GM12864 (cell line): ENCODE results near the gene ZNF182.

Experiments used
- DNase-seq: peaks from one replicate; pipeline ENCODE4 v3.0.0-alpha.2; 2011; ENCODE audit warnings: low read depth
- H3K4me3 ChIP-seq: 2 replicates; pipeline ENCODE4 v1.5.1; 2011; ENCODE audit warnings: mild to moderate bottlenecking, low read depth, low read length, control low read depth
- TF ChIP-seq, protein P1 (sequence below): IDR thresholded peaks from 2 replicates; pipeline ENCODE4 v1.5.1; 2011; ENCODE audit warnings: low read depth, mild to moderate bottlenecking, moderate library complexity, low read length, control low read depth, inconsistent platforms; ENCODE audit errors: missing control alignments

Gene ZNF182

DNA sequence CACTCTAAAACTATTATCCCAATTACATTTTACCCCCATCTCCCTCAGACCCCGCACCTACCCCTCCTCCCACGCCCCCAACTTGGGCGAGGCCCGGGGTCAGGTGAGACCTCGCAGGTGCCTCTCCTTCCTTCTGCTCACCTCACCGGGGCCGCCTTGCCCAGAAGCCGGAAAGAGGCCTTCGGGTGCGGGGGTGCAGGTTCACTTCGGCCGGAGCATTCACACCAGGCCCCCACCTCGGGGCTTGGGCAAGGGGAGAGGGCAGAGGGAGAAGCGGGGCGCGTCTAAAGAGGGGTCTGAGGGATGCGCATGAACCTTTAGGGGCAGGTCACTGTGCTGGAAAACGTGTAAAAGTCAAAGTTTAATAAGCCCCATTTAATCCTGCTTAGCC, 427 bp downstream of the ZNF182 start:
- DNase-seq = no peak

DNA sequence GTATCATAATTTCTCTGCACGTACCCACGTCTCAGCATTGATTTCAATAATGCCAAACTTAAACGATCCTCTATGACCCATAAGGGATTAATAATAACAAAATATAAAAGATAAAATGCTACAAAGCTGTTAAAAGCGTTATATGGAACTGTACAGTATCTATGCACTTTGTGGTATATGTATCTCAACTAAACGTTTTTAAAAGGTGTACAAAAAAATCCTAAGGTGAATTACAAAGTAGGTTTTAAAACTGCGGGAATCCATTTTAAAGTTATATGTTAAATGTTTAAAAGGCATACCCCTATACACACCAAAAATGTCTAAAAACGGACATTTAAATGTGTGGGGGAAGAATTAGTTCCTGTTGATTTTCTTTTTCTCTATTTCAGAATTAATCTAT, 860 bp downstream of the ZNF182 start:
- peak overlapping the region; percentile 72; the same call in 1 of the 2 replicates for H3K4me3 ChIP-seq
- TF ChIP-seq, protein P1, sequence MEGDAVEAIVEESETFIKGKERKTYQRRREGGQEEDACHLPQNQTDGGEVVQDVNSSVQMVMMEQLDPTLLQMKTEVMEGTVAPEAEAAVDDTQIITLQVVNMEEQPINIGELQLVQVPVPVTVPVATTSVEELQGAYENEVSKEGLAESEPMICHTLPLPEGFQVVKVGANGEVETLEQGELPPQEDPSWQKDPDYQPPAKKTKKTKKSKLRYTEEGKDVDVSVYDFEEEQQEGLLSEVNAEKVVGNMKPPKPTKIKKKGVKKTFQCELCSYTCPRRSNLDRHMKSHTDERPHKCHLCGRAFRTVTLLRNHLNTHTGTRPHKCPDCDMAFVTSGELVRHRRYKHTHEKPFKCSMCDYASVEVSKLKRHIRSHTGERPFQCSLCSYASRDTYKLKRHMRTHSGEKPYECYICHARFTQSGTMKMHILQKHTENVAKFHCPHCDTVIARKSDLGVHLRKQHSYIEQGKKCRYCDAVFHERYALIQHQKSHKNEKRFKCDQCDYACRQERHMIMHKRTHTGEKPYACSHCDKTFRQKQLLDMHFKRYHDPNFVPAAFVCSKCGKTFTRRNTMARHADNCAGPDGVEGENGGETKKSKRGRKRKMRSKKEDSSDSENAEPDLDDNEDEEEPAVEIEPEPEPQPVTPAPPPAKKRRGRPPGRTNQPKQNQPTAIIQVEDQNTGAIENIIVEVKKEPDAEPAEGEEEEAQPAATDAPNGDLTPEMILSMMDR = no peak
- DNase-seq = no peak

More for the DNA sequence above, 427 bp downstream of the ZNF182 start:
- TF ChIP-seq, protein P1 = no peak
- peak overlapping the region; percentile 72 for H3K4me3 ChIP-seq

DNA sequence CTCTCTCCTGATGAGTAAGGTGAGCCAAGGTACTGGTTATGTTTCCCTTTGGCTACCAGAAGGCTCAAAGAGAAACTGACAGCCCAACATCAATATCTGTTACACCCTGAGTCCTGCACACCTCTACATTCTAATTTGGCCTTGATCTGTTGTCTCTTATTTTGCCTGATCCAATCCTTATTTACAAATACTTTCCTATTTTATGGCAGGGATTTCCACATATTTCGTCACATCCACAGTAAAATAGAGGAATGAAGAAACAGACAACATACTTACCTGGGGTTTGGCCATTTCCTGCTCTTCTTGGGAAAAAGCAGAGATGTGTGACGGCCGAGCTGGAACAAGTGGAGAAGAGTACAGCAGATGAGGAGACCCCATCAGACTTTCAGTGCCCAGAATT, 1.5 kb downstream of the ZNF182 start:
- H3K4me3 ChIP-seq = no peak overlapping the region
- no peak for DNase-seq
- TF ChIP-seq, protein P1 = no peak

DNA sequence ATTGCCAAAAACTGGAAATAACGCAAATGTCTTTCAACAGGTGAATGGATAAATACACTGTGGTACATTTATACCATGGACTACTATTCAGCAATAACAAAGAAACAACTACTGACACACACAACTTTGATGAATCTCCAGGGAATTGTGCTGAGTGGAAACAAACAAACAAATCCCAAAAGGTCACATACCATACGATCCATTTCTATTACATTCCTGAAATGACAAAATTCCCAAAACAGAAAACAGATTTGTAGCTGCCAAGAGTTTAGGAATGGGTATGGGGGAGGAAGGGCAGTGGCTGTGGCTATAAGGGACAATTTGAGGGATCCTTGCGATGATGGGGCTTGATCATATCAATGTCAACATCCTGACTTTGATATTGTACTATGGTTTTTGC, 2.5 kb downstream of the ZNF182 start:
- H3K4me3 ChIP-seq = no peak overlapping the region
- no peak for DNase-seq
- TF ChIP-seq, protein P1 = no peak

DNA sequence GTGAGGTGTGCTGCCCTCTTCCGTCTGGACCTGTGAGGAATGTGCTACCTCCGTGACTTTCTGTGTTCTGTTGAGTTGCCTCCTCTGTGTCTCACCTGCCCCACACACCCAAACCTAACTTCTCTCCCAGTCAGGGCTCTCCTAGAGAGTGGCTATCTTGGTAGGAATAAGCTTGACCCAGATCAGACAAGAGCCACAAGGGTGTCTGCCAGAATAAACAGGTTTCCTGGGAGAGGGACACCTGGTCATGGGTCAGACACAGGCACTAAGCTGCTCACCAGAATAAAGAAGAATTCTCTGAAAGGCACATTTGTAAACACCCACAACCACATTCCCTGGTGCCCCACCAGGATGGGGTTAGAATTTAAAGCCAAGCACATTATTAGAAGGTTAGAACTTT, 11.1 kb downstream of the ZNF182 start:
- no peak for DNase-seq
- H3K4me3 ChIP-seq = no peak overlapping the region
- TF ChIP-seq, protein P1 = no peak

DNA sequence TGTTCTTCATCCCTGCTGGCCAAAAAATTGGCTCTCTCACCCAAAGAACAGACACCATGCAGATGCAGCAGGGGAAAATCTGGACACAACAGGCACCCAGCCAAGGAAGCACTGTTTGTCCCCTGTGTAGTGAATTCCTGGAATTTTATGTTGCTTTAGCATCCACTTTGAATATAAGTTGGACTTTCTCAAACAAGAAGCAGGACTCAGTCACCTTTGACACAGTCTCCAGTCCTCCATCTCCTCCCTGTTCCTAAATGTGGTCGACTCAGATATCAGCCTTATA, 11.8 kb downstream of the ZNF182 start:
- TF ChIP-seq, protein P1 = no peak
- no peak for DNase-seq
- no peak overlapping the region for H3K4me3 ChIP-seq

DNA sequence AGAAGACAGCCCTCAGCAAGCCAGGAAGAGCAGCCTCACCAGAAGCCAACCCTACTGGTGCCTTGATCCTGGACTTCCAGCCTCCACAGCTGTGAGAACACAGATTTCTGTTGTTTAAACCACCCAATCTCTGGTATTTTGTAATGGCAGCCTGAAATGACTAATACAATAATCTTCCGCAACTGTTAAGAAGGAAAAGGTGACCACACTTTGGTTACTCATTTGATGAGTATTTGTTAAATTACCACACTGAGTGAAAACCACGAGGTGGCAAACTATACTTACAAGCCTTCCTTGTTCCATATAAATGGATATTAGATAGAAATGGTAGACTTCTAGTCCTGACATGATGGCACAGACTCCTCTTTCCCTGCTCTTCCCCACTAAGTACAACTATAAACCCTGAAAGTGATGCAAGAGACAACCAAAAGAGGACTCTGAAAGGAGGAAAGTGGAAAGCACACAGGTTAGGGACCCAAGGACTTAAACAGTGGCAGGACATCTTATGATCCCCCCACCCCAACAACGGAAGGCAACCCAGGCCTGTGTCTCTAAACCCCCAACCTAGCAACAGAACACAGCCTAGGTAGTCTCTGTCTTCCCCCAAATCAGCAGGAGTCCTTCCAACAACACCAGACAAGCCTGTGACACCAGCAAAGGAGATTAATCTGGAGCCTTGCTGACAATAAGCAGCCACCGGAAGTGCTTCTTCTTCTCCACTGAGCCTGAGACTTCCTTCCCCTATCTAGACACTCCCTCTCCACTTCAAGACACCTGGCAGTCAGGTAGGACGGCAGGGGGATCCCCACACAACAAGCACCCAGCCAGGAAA, 12.3 kb downstream of the ZNF182 start:
- TF ChIP-seq, protein P1 = no peak
- no peak for DNase-seq
- no peak overlapping the region for H3K4me3 ChIP-seq
